Measurements from ENCODE around the gene ADAM12. TPM values are rescaled to one million over a fixed set of nuclear protein-coding genes. Genes with fewer than 3 reads are reported as not detected.

The ADAM12 gene
- total RNA-seq, 2 donors from 2014 or later = 0.71 to 1.2 TPM

DNA sequence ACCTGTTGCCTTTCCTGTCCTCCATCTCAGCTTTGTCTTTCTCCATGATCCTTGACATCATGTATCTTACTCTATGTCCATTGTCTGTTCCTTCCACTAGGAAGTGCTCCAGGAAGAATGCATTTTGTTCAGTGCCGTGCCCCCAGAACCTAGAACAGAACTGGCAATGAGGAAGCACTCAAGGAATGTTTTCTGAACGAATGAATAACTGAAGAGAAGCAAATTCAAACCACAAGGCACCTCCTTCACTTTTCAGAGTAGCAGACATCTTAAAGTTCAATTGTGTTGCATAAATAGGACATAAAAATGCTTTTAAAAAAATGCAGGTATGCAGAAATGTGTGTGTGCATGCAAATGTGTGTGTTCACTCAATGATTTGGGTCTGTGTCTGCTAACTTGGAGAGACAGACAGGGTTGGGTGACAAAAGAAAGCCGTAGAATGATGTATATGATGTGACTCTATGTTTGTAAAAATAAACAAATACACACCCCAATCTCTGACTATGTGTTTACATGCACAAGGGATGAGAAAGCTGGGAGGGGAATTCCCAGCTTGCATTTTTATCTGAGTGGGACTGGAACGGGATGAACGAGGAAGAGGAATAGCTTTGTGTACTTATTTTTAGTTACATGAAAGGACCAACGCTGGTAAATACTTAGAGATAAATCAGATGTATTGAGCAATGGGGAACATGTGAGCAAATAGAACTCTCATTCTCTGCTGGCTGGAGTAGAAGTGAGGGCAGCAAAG lies 254.2 kb downstream of the ADAM12 start:
- no peak for DNase-seq (ENCODE audit: low spot score)
- no peaks in the 10 kb centered on the region for H3K36me3 ChIP-seq
- no peak overlapping the region for H3K4me3 ChIP-seq
- H3K4me1 ChIP-seq = no peaks in the 10 kb centered on the region
- no peaks in the 10 kb centered on the region for H3K9me3 ChIP-seq
- H3K27ac ChIP-seq = no peak overlapping the region
- TF ChIP-seq, protein P1, sequence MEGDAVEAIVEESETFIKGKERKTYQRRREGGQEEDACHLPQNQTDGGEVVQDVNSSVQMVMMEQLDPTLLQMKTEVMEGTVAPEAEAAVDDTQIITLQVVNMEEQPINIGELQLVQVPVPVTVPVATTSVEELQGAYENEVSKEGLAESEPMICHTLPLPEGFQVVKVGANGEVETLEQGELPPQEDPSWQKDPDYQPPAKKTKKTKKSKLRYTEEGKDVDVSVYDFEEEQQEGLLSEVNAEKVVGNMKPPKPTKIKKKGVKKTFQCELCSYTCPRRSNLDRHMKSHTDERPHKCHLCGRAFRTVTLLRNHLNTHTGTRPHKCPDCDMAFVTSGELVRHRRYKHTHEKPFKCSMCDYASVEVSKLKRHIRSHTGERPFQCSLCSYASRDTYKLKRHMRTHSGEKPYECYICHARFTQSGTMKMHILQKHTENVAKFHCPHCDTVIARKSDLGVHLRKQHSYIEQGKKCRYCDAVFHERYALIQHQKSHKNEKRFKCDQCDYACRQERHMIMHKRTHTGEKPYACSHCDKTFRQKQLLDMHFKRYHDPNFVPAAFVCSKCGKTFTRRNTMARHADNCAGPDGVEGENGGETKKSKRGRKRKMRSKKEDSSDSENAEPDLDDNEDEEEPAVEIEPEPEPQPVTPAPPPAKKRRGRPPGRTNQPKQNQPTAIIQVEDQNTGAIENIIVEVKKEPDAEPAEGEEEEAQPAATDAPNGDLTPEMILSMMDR (IDR thresholded peaks at IDR 0.05) = no peak
- H3K27me3 ChIP-seq = no peaks in the 10 kb centered on the region

DNA sequence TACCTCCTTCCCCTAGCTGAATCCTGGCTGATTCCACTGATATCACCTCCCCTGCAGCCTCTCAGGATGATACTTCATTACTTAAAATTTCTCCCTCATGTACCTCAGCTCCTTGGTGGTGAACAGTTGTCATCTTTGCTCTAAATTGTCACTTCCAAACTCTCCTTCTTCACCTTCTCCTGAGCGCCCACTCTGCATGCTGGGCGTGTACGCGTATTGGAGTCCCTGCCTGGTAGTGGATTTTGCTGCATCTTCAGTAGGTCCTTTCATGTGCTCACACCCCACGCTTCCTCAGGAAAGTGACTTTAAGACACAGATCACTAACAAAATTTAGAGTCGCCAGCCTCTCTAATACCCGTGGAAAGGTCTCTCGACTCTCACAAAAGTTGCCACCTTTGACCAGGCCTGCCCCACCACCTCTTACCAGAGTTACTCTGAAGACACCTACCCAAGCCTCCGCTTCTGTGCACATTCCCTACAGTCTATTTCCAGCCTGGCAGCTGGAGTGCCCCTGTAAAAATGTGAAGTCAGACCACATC lies 255.1 kb downstream of the ADAM12 start:
- no peak overlapping the region for H3K27ac ChIP-seq
- DNase-seq (ENCODE audit: low spot score) = no peak
- TF ChIP-seq, protein P1 (IDR thresholded peaks at IDR 0.05) = no peak
- no peaks in the 10 kb centered on the region for H3K36me3 ChIP-seq
- H3K9me3 ChIP-seq = no peaks in the 10 kb centered on the region
- H3K4me1 ChIP-seq = no peaks in the 10 kb centered on the region
- no peaks in the 10 kb centered on the region for H3K27me3 ChIP-seq
- no peak overlapping the region for H3K4me3 ChIP-seq

DNA sequence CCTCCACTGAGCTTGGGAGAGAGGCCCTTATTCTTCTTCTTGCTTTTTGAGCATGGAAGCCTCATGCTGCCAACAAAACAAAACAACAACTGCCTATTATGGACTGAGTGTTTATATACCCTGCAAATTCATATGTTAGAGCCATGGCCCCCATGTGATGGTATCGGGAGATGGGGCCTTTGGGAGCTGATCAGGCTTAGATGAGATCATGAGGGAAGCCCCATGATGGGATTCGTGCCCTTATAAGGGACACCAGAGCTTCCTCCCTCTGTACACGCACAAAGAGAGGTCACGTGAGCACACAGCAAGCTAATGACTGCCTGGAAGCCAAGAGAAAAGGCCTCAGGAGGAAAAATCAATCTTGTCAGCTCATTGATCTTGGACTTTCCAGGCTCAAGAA lies 256.9 kb downstream of the ADAM12 start:
- DNase-seq (ENCODE audit: low spot score) = no peak
- H3K4me1 ChIP-seq = no peaks in the 10 kb centered on the region
- peak overlapping the region; percentile 11 to 29 for H3K27ac ChIP-seq
- H3K27me3 ChIP-seq = no peaks in the 10 kb centered on the region
- H3K4me3 ChIP-seq = no peak overlapping the region
- TF ChIP-seq, protein P1 (IDR thresholded peaks at IDR 0.05) = no peak
- no peaks in the 10 kb centered on the region for H3K9me3 ChIP-seq
- H3K36me3 ChIP-seq = no peaks in the 10 kb centered on the region

DNA sequence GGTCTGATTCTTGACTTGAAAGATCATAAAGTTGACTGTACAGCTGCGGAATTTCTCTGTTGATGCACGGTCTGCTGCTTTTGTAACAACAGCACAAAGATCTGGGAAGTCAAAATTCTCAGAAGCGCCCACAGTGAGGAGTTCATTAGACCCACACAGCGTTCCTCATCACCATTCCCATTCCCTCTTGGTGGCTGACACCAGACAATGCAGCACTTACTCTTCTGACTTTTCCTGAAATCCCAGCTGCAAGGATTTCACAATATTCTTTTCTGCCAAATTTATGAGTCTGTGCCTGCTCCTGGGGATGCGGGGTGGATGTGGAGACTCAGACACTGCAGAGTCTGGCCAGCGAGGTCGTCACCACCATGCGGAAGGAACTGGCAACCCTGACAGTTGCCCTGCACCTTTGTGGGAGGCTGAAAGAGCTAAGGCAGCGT lies 258.0 kb downstream of the ADAM12 start:
- no peaks in the 10 kb centered on the region for H3K4me1 ChIP-seq
- H3K36me3 ChIP-seq = no peaks in the 10 kb centered on the region
- no peaks in the 10 kb centered on the region for H3K9me3 ChIP-seq
- H3K27ac ChIP-seq = peak overlapping the region in 1 of 2 donors; percentile 11
- H3K27me3 ChIP-seq = no peaks in the 10 kb centered on the region
- DNase-seq (ENCODE audit: low spot score) = peak; percentile 75
- H3K4me3 ChIP-seq = no peak overlapping the region
- TF ChIP-seq, protein P1 (IDR thresholded peaks at IDR 0.05) = no peak

DNA sequence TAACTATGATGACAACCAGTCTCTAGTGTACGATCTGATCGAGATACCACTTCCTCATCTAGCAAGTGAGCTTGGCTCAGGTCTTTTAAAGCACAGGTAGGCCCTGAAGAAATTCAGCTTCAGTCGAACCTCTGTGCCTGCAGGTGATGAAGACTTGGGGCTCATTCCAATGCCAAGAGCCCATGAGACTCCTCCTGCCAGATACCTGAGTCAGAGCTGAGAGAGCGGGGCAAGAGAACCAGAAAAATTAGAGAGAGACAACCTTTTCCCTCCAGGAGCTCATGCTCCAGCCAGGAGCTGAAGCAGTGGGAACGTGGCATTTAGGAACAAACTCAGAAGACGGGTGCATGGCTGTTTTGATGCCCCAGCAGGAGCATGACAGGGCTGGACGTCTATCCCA lies 259.3 kb downstream of the ADAM12 start:
- Histone ChIP-seq H3K9me3 (no peaks in the 10 kb centered on the region), H3K4me3 (no peak overlapping the region), H3K27me3 (no peaks in the 10 kb centered on the region), H3K4me1 (no peaks in the 10 kb centered on the region), H3K36me3 (no peaks in the 10 kb centered on the region), H3K27ac (no peak overlapping the region)
- TF ChIP-seq, protein P1 (IDR thresholded peaks at IDR 0.05) = no peak
- no peak for DNase-seq (ENCODE audit: low spot score)
